ENCODE measurements around the gene RGP1.

DNA sequence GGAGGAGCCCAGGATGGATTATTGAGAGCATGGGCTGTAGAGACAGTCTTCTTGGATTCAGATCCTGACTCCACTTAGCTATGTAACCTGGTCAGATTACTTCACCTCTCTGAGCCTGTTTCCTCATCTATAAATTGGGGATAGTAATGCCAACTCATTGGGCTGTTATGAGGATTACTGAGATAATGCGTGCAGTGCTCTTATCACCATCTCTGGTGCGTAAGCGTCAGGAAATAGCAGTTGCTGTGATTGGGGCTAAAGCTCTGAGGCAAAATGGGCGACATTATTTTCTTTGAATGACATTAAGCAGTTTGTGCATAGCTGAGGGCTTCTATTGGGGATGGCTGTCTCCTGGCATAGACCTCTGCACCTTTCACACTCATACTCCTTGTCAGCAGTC, 6.0 kb downstream of the RGP1 start:
- TF ChIP-seq, protein P1, sequence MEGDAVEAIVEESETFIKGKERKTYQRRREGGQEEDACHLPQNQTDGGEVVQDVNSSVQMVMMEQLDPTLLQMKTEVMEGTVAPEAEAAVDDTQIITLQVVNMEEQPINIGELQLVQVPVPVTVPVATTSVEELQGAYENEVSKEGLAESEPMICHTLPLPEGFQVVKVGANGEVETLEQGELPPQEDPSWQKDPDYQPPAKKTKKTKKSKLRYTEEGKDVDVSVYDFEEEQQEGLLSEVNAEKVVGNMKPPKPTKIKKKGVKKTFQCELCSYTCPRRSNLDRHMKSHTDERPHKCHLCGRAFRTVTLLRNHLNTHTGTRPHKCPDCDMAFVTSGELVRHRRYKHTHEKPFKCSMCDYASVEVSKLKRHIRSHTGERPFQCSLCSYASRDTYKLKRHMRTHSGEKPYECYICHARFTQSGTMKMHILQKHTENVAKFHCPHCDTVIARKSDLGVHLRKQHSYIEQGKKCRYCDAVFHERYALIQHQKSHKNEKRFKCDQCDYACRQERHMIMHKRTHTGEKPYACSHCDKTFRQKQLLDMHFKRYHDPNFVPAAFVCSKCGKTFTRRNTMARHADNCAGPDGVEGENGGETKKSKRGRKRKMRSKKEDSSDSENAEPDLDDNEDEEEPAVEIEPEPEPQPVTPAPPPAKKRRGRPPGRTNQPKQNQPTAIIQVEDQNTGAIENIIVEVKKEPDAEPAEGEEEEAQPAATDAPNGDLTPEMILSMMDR (IDR thresholded peaks at IDR 0.05; ENCODE audit: low read depth, low read length), result no peak
- TF ChIP-seq POLR2A (IDR thresholded peaks at IDR 0.05; ENCODE audit: extremely low read depth, insufficient read length), result no peak
- TF ChIP-seq, protein P2, sequence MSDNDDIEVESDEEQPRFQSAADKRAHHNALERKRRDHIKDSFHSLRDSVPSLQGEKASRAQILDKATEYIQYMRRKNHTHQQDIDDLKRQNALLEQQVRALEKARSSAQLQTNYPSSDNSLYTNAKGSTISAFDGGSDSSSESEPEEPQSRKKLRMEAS (IDR thresholded peaks at IDR 0.05; ENCODE audit: low read depth, low read length), result no peak

Data from NB4 (cell line).